Peyer's patch (tissue), 4 donors: ENCODE results near the gene DAAM2. TPM values are rescaled to one million over a fixed set of nuclear protein-coding genes. Genes with fewer than 3 reads are reported as not detected.

Experiments
- DNase-seq, 3 donors: peaks; one replicate each; pipeline ENCODE4 v3.0.0-alpha.2; 2017 to 2019
- H3K27ac ChIP-seq, 4 donors: fragments of 200-600 bp; sonication (generic); one replicate each; pipeline ENCODE4 v1.5.1; 2016 to 2019
- H3K27me3 ChIP-seq, 2 donors: fragments of 200-600 bp; sonication (generic); one replicate each; pipeline ENCODE4 v1.5.1; 2019
- H3K36me3 ChIP-seq, 3 donors: fragments of 200-600 bp; sonication (generic); one replicate each; pipeline ENCODE4 v1.5.1; 2016 to 2019
- H3K4me1 ChIP-seq, 4 donors: fragments of 200-600 bp; sonication (generic); one replicate each; pipeline ENCODE4 v1.5.1; 2016 to 2019
- H3K4me3 ChIP-seq, 4 donors: fragments of 200-600 bp; sonication (generic); 1 replicate in 3 of 4; 2 replicates in 1 of 4; pipeline ENCODE4 v1.5.1; 2016 to 2019; ENCODE audit warnings: mild to moderate bottlenecking in 1 of 4
- H3K9me3 ChIP-seq, 4 donors: fragments of 200-600 bp; sonication (generic); one replicate each; pipeline ENCODE4 v1.5.1; 2016 to 2019; ENCODE audit warnings: mild to moderate bottlenecking in 1 of 4
- POLR2A ChIP-seq, 2 donors: fragments of 450-650 bp; IDR thresholded peaks; one replicate each; pipeline ENCODE4 v1.5.1; 2017; ENCODE audit warnings: antibody characterized with exemption in 2 of 2, mild to moderate bottlenecking in 2 of 2, moderate library complexity in 2 of 2
- total RNA-seq, 4 donors: library from RNA; depleted of rRNA; stranded (reverse); fragments of >200 nt; gene quantifications; one replicate each; pipeline ENCODE4 v1.1.0, GENCODE V29; 2016
- TF ChIP-seq, protein P1 (sequence below), 6 experiments: fragments of 450-650 bp in 4 of 6; fragments of 200-600 bp in 2 of 6; sonication (generic) in 1 of 6; IDR thresholded peaks; one replicate each; pipeline ENCODE4 v1.5.1; 2017 to 2019; ENCODE audit warnings: antibody characterized with exemption in 6 of 6, mild to moderate bottlenecking in 3 of 6, moderate library complexity in 1 of 6

The DAAM2 gene
- total RNA-seq, 4 donors from 2014 or later: 8.8 to 178 (median 22.5) TPM

DNA sequence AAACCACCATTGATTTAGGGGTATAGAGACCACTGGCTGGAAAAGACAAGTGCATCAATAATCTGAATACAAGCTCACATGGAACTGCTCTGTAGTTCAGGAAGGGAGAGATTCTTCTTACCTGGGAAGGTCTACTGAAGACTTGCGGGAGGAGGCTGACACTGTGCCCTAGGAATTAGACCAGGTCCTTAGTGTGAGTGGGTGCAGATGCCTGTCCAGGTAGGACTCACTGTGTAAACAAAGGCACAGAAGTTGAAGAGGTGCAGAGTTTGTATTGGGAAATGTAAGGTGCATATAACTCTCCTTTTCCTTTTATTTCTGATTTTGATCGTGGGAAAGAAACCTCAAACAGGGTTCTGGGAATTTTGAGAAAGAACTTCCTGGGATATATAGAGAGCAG lies 66.8 kb downstream of the DAAM2 start:
- peaks cover 0 to 30% (median 0%) of the 10 kb centered on the region in 3 donors for H3K36me3 ChIP-seq
- no peak for TF ChIP-seq POLR2A (IDR thresholded peaks at IDR 0.05)
- TF ChIP-seq, protein P1, sequence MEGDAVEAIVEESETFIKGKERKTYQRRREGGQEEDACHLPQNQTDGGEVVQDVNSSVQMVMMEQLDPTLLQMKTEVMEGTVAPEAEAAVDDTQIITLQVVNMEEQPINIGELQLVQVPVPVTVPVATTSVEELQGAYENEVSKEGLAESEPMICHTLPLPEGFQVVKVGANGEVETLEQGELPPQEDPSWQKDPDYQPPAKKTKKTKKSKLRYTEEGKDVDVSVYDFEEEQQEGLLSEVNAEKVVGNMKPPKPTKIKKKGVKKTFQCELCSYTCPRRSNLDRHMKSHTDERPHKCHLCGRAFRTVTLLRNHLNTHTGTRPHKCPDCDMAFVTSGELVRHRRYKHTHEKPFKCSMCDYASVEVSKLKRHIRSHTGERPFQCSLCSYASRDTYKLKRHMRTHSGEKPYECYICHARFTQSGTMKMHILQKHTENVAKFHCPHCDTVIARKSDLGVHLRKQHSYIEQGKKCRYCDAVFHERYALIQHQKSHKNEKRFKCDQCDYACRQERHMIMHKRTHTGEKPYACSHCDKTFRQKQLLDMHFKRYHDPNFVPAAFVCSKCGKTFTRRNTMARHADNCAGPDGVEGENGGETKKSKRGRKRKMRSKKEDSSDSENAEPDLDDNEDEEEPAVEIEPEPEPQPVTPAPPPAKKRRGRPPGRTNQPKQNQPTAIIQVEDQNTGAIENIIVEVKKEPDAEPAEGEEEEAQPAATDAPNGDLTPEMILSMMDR (IDR thresholded peaks at IDR 0.05): no peak
- no peaks in the 10 kb centered on the region for H3K27me3 ChIP-seq
- H3K9me3 ChIP-seq: no peaks in the 10 kb centered on the region
- H3K27ac ChIP-seq: no peak overlapping the region
- no peaks in the 10 kb centered on the region for H3K4me1 ChIP-seq
- no peak for DNase-seq
- H3K4me3 ChIP-seq: no peak overlapping the region

DNA sequence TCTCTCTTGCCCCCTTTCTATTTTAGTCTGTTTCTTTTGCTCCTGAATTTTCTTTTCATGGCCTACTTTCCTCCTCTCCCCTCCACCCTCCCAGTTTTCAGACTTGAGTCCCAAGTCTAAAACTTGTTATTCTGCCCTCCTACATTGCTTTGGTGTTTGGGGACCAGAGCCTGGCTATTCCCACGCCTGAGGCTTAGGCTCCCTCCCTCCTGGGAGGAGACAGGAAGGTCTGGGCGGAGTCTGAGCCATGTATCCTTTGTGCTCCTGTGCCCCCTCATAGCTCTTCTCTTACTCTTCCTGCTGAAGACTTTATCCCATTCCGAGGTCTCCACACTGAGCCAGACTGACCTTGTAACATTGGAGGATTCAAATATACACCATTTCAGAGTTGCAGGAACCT lies 69.5 kb downstream of the DAAM2 start:
- Histone ChIP-seq H3K27ac (no peak overlapping the region), H3K36me3 (peaks cover 0 to 24% (median 0%) of the 10 kb centered on the region in 3 donors), H3K9me3 (no peaks in the 10 kb centered on the region), H3K4me1 (no peaks in the 10 kb centered on the region), H3K27me3 (no peaks in the 10 kb centered on the region), H3K4me3 (no peak overlapping the region)
- TF ChIP-seq POLR2A (IDR thresholded peaks at IDR 0.05): no peak
- TF ChIP-seq, protein P1 (IDR thresholded peaks at IDR 0.05): no peak
- no peak for DNase-seq

DNA sequence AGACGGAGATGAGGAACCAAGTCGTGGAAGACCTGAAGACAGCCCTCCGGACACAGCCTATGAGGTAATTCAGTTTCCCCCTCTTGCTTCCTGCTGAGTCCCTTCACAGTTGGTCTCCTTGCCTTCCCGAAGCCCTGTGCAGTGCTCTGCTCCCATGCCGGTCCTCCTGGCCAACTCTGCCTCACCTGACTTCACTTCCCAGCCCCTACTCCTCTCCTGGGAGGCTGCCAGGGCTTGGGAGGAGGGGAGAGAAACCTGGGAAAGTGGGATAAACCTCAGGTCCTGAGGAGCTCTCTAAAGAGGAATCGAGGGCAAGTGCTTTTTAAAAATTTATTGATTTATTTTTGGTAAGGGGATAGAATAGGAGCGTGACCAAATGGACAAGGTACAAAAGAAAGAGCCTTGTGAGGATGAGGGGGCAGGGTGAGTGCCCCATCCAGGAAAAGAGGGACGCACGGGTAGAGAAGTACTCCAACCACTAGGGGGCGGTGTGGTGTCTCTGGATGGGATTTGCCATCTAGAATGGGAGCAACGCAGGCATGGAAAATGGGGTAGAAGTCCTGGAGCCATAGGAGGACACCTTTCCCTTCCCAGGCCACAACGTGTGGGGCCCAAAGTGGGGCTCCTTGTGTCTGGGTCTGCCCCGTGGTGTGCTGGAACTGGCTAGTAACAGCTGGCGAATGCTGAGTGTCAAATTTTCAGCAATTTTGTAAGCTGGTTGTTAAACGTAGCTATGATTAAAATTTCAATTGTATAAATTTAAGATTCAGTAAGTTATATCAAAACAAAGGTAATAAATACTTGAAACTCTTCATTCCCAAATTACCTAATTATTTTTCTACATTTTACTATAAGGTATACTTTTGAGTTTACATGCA lies 73.1 kb downstream of the DAAM2 start:
- Histone ChIP-seq H3K4me1 (no peaks in the 10 kb centered on the region), H3K27ac (no peak overlapping the region), H3K27me3 (no peaks in the 10 kb centered on the region), H3K36me3 (peaks cover 0 to 23% (median 0%) of the 10 kb centered on the region in 3 donors), H3K9me3 (no peaks in the 10 kb centered on the region), H3K4me3 (no peak overlapping the region)
- peak; percentile 25 to 89 (median 75) for DNase-seq
- TF ChIP-seq, protein P1 (IDR thresholded peaks at IDR 0.05): peak in 5 of 6 experiments; percentile 29 to 77 (median 71)
- TF ChIP-seq POLR2A (IDR thresholded peaks at IDR 0.05): no peak

DNA sequence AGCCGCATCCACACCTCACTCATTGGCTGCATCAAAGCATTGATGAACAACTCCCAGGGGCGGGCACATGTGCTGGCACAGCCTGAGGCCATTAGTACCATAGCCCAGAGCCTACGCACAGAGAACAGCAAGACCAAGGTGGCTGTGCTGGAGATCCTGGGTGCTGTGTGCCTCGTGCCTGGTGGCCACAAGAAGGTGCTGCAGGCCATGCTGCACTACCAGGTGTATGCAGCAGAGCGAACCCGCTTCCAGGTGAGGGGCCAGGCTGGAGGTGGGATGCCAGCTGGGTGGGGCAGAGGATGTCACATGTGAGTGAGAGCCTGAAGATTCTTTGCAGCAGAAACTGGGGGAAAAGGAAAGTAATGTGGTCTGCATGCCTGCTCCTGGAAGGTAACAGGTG lies 75.4 kb downstream of the DAAM2 start:
- no peak for DNase-seq
- Histone ChIP-seq H3K4me3 (no peak overlapping the region), H3K27ac (no peak overlapping the region), H3K27me3 (no peaks in the 10 kb centered on the region), H3K9me3 (no peaks in the 10 kb centered on the region), H3K4me1 (no peaks in the 10 kb centered on the region), H3K36me3 (peaks cover 0 to 25% (median 0%) of the 10 kb centered on the region in 3 donors)
- TF ChIP-seq POLR2A (IDR thresholded peaks at IDR 0.05): no peak
- TF ChIP-seq, protein P1 (IDR thresholded peaks at IDR 0.05): peak in 2 of 6 experiments; percentile 19

DNA sequence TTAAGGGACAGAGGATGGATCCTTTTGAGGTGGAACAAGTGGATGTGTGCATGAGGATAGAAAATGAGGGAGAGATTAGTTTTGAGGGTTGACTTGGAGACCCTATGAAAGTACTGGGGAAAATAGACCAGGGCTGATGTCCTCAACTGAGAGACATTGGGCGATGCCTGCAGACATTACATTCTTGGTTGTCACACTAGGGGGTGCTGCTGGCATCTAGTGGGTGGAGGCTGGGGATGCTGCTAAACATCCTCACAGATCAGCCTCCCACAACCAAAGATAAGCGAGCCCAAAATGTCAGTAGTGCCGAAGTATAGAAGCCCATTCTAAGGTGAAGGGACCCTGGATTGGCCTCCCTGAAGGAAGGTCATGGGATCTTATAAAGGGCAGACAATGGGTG lies 78.8 kb downstream of the DAAM2 start:
- no peak overlapping the region for H3K4me3 ChIP-seq
- no peaks in the 10 kb centered on the region for H3K27me3 ChIP-seq
- H3K9me3 ChIP-seq: no peaks in the 10 kb centered on the region
- H3K36me3 ChIP-seq: peaks cover 0 to 27% (median 0%) of the 10 kb centered on the region in 3 donors
- no peaks in the 10 kb centered on the region for H3K4me1 ChIP-seq
- TF ChIP-seq, protein P1 (IDR thresholded peaks at IDR 0.05): no peak
- TF ChIP-seq POLR2A (IDR thresholded peaks at IDR 0.05): no peak
- no peak for DNase-seq
- H3K27ac ChIP-seq: no peak overlapping the region
